GM19351 (cell line): ENCODE measurements around the gene KIRREL1.

Source experiments
- ATAC-seq: cut with Tn5 transposase; IDR thresholded peaks from one replicate; pipeline ENCODE4 v1.9.1; 2021; ENCODE audit warnings: mild to moderate bottlenecking, moderate library complexity; ENCODE audit not compliant: unreplicated experiment

KIRREL1 gene

GRCh38 chr1:158062174-158062573, 68.7 kb downstream of the KIRREL1 start:
- no peak for ATAC-seq

GRCh38 chr1:158067662-158068061, 74.2 kb downstream of the KIRREL1 start:
- ATAC-seq, result no peak

GRCh38 chr1:158068918-158069317, 75.5 kb downstream of the KIRREL1 start:
- ATAC-seq, result no peak

GRCh38 chr1:158071138-158071537, 77.7 kb downstream of the KIRREL1 start:
- no peak for ATAC-seq

- no peak for ATAC-seq
These were observed 81.6 kb downstream of the KIRREL1 start for GRCh38 chr1:158075078-158075477.

GRCh38 chr1:158076441-158076840, 83.0 kb downstream of the KIRREL1 start:
- no peak for ATAC-seq

GRCh38 chr1:158077411-158078256, 84.2 kb downstream of the KIRREL1 start:
- no peak for ATAC-seq

- ATAC-seq, result no peak
These were observed 85.2 kb downstream of the KIRREL1 start for GRCh38 chr1:158078569-158079080.

GRCh38 chr1:158080066-158080465, 86.6 kb downstream of the KIRREL1 start:
- no peak for ATAC-seq

- no peak for ATAC-seq
These were observed 90.9 kb downstream of the KIRREL1 start for GRCh38 chr1:158084336-158084735.

- no peak for ATAC-seq
These were observed 91.3 kb downstream of the KIRREL1 start for GRCh38 chr1:158084747-158085146.

GRCh38 chr1:158087320-158087927, 94.0 kb downstream of the KIRREL1 start:
- ATAC-seq, result peak; percentile 80

GRCh38 chr1:158089476-158089875, 96.0 kb downstream of the KIRREL1 start:
- ATAC-seq, result no peak

GRCh38 chr1:158089925-158090637, 96.6 kb downstream of the KIRREL1 start:
- no peak for ATAC-seq

GRCh38 chr1:158093376-158093775, 99.9 kb downstream of the KIRREL1 start:
- no peak for ATAC-seq

GRCh38 chr1:158094571-158094970, 101.1 kb downstream of the KIRREL1 start:
- ATAC-seq, result no peak

- ATAC-seq, result peak; percentile 66
These were observed 102.4 kb downstream of the KIRREL1 start for GRCh38 chr1:158095737-158096335.

GRCh38 chr1:158098256-158098655, 104.8 kb downstream of the KIRREL1 start:
- ATAC-seq, result no peak

- no peak for ATAC-seq
These were observed 105.7 kb downstream of the KIRREL1 start for GRCh38 chr1:158099185-158099584.

GRCh38 chr1:158100498-158100897, 107.1 kb downstream of the KIRREL1 start:
- no peak for ATAC-seq

- ATAC-seq, result no peak
These were observed 108.0 kb downstream of the KIRREL1 start for GRCh38 chr1:158101455-158101854.
